Neuronal stem cell (in vitro differentiated cells): ENCODE measurements around the gene KIRREL1.
"Not testable (repeated sequence)": the region's sequence is repeated elsewhere in the genome, so short reads cannot be mapped to it uniquely, and the experiment has no call there.

Experiments
- DNase-seq: peaks from one replicate; pipeline ENCODE4 v3.0.0-alpha.2; 2013; ENCODE audit warnings: low spot score
- H2AFZ ChIP-seq: one replicate; pipeline ENCODE4 v1.6.1; 2013; ENCODE audit warnings: mild to moderate bottlenecking, low read length, inconsistent platforms
- H2AK5ac ChIP-seq: 2 replicates; pipeline ENCODE4 v1.6.1; 2013; ENCODE audit warnings: low read depth, mild to moderate bottlenecking, inconsistent platforms, low read length, moderate library complexity, mixed read lengths
- H2BK120ac ChIP-seq: 2 replicates; pipeline ENCODE4 v1.6.1; 2013; ENCODE audit warnings: low read depth, mild to moderate bottlenecking, inconsistent platforms, low read length, moderate library complexity, mixed read lengths
- H2BK12ac ChIP-seq: one replicate; pipeline ENCODE4 v1.6.1; 2013; ENCODE audit warnings: low read length, inconsistent platforms
- H2BK15ac ChIP-seq: 2 replicates; pipeline ENCODE4 v1.6.1; 2013; ENCODE audit warnings: mild to moderate bottlenecking, low read length, inconsistent platforms, mixed read lengths
- H2BK5ac ChIP-seq: one replicate; pipeline ENCODE4 v1.6.1; 2013; ENCODE audit warnings: inconsistent platforms, mild to moderate bottlenecking, low read length, moderate library complexity
- H3K14ac ChIP-seq: one replicate; pipeline ENCODE4 v1.6.1; 2013; ENCODE audit warnings: low read length, inconsistent platforms
- H3K18ac ChIP-seq: 2 replicates; pipeline ENCODE4 v1.6.1; 2013; ENCODE audit warnings: low read length, inconsistent platforms
- H3K23ac ChIP-seq: 2 replicates; pipeline ENCODE4 v1.6.1; 2013; ENCODE audit warnings: low read depth, mild to moderate bottlenecking, mixed read lengths, low read length, inconsistent platforms; ENCODE audit not compliant: poor library complexity
- H3K27ac ChIP-seq: replicated peaks from 3 replicates; pipeline ENCODE4 v1.5.1; 2013; ENCODE audit warnings: low read length, inconsistent platforms
- H3K27me3 ChIP-seq, 3 experiments: 2 replicates each; pipeline ENCODE4 v1.6.1; 2013; ENCODE audit warnings: low read length in 3 of 3, mild to moderate bottlenecking in 2 of 3, inconsistent platforms in 1 of 3, low read depth in 1 of 3, mixed read lengths in 1 of 3, moderate library complexity in 1 of 3; ENCODE audit not compliant: control insufficient read depth in 3 of 3, insufficient read depth in 3 of 3
- H3K36me3 ChIP-seq, 2 donors: replicated peaks in 1 of 2; 2 replicates each; pipeline ENCODE4 v1.6.1; 2013; ENCODE audit warnings: low read length in 2 of 2; ENCODE audit not compliant: control insufficient read depth in 2 of 2, insufficient read depth in 2 of 2
- H3K4ac ChIP-seq: 2 replicates; pipeline ENCODE4 v1.6.1; 2013; ENCODE audit warnings: inconsistent platforms, mild to moderate bottlenecking, low read length, moderate library complexity
- H3K4me1 ChIP-seq, 2 donors: 1 replicate in 1 of 2; 2 replicates in 1 of 2; pipeline ENCODE4 v1.6.1; 2013; ENCODE audit warnings: low read length in 2 of 2, low read depth in 1 of 2; ENCODE audit not compliant: control insufficient read depth in 2 of 2, insufficient read depth in 1 of 2
- H3K4me2 ChIP-seq: one replicate; pipeline ENCODE4 v1.6.1; 2013; ENCODE audit warnings: mild to moderate bottlenecking, low read length, inconsistent platforms; ENCODE audit not compliant: insufficient read depth, poor library complexity, severe bottlenecking
- H3K4me3 ChIP-seq, 2 donors: 2 replicates each; pipeline ENCODE4 v1.5.1; 2013; ENCODE audit warnings: low read length in 2 of 2, mild to moderate bottlenecking in 2 of 2, inconsistent platforms in 1 of 2, moderate library complexity in 1 of 2
- H3K79me1 ChIP-seq: one replicate; pipeline ENCODE4 v1.6.1; 2013; ENCODE audit warnings: low read depth, mild to moderate bottlenecking, inconsistent platforms, low read length, moderate library complexity
- H3K9ac ChIP-seq: one replicate; pipeline ENCODE4 v1.6.1; 2013; ENCODE audit warnings: mild to moderate bottlenecking, low read depth, low read length, inconsistent platforms; ENCODE audit not compliant: poor library complexity
- H3K9me3 ChIP-seq, 2 donors: replicated peaks in 1 of 2; 2 replicates each; pipeline versions ENCODE3 to v1.6.1; 2013; ENCODE audit warnings: low read length in 2 of 2, mild to moderate bottlenecking in 2 of 2, inconsistent platforms in 1 of 2, low read depth in 1 of 2, mixed read lengths in 1 of 2, moderate library complexity in 1 of 2; ENCODE audit not compliant: control insufficient read depth in 2 of 2, insufficient read depth in 1 of 2
- H4K8ac ChIP-seq: one replicate; pipeline ENCODE4 v1.6.1; 2013; ENCODE audit warnings: low read depth, mild to moderate bottlenecking, inconsistent platforms, low read length, moderate library complexity
- H4K91ac ChIP-seq: one replicate; pipeline ENCODE4 v1.6.1; 2013; ENCODE audit warnings: low read length, low read depth, mild to moderate bottlenecking, inconsistent platforms; ENCODE audit not compliant: poor library complexity
- WGBS, 2 donors: extraction: QIAGEN DNeasy Blood & Tissue Kit; methylation state at CpG; one replicate each; pipeline ENCODE4 v1.1.7; 2013; ENCODE audit warnings: missing lambda C conversion rate in 2 of 2, mixed read lengths in 1 of 2; ENCODE audit not compliant: insufficient read length in 2 of 2, insufficient replicate concordance in 1 of 2; ENCODE audit errors: extremely low coverage in 2 of 2; 5-methylcytosine and 5-hydroxymethylcytosine counted together

Gene KIRREL1

GRCh38 chr1:158124999-158125398 lies 131.6 kb downstream of the KIRREL1 start:
- peaks cover 0 to 4% of the 10 kb centered on the region in 2 donors for H3K4me1 ChIP-seq
- peaks cover 0 to under 1% of the 10 kb centered on the region in 2 donors for H3K9me3 ChIP-seq
- no CpG with 5 or more reads among the region's 4 CpGs for WGBS, 2 donors
- no peak overlapping the region for H4K91ac ChIP-seq
- H2BK120ac ChIP-seq: no peak overlapping the region
- no peak overlapping the region for H3K14ac ChIP-seq
- H4K8ac ChIP-seq: no peak overlapping the region
- no peak overlapping the region for H2BK5ac ChIP-seq
- no peak overlapping the region for H2BK12ac ChIP-seq
- no peak overlapping the region for H3K27ac ChIP-seq
- H3K9ac ChIP-seq: no peak overlapping the region
- peak; percentile 95 for DNase-seq
- no peak overlapping the region for H3K18ac ChIP-seq
- no peak overlapping the region for H3K4ac ChIP-seq
- no peak overlapping the region for H3K23ac ChIP-seq
- no peak overlapping the region for H2AK5ac ChIP-seq
- no peak overlapping the region for H3K4me2 ChIP-seq
- no peak overlapping the region for H3K4me3 ChIP-seq
- peaks cover 0 to 2% of the 10 kb centered on the region in 2 donors for H3K36me3 ChIP-seq
- H3K79me1 ChIP-seq: no peaks in the 10 kb centered on the region
- peaks cover 0 to 20% (median 0%) of the 10 kb centered on the region in 3 experiments for H3K27me3 ChIP-seq
- H2AFZ ChIP-seq: no peak overlapping the region
- H2BK15ac ChIP-seq: no peak overlapping the region

GRCh38 chr1:158126425-158126824 lies 133.0 kb downstream of the KIRREL1 start:
- Histone ChIP-seq H2BK15ac (no peak overlapping the region), H2BK120ac (no peak overlapping the region), H3K14ac (no peak overlapping the region), H3K9ac (peak overlapping the region; percentile 47), H2BK12ac (no peak overlapping the region), H2BK5ac (no peak overlapping the region), H3K79me1 (no peaks in the 10 kb centered on the region), H3K18ac (no peak overlapping the region), H3K4me3 (no peak overlapping the region), H3K4me2 (no peak overlapping the region), H3K27me3 (peaks cover 0 to 9% (median 0%) of the 10 kb centered on the region in 3 experiments), H3K9me3 (no peaks in the 10 kb centered on the region), H2AFZ (no peak overlapping the region), H3K27ac (no peak overlapping the region), H3K4me1 (no peaks in the 10 kb centered on the region), H2AK5ac (peak overlapping the region; percentile 3), H3K4ac (no peak overlapping the region), H4K8ac (no peak overlapping the region), H4K91ac (no peak overlapping the region), H3K36me3 (peaks cover 0 to 2% of the 10 kb centered on the region in 2 donors), H3K23ac (no peak overlapping the region)
- no peak for DNase-seq
- no CpG with 5 or more reads among the region's 2 CpGs for WGBS, 2 donors

- not testable (repeated sequence) for H4K8ac ChIP-seq, H3K9me3 ChIP-seq, H3K4ac ChIP-seq, H3K27me3 ChIP-seq, H3K18ac ChIP-seq, H2BK120ac ChIP-seq, H2AK5ac ChIP-seq, H3K27ac ChIP-seq, H3K9ac ChIP-seq, H2BK15ac ChIP-seq, H3K4me3 ChIP-seq, H4K91ac ChIP-seq, H2AFZ ChIP-seq, H2BK12ac ChIP-seq, DNase-seq, H3K14ac ChIP-seq, H3K79me1 ChIP-seq, H2BK5ac ChIP-seq, H3K36me3 ChIP-seq, H3K4me1 ChIP-seq, H3K4me2 ChIP-seq, H3K23ac ChIP-seq
- WGBS, 2 donors: no CpG with 5 or more reads among the region's 8 CpGs
These were observed 135.1 kb downstream of the KIRREL1 start for GRCh38 chr1:158128531-158128930.

- no CpG with 5 or more reads among the region's 3 CpGs for WGBS, 2 donors
- H3K27me3 ChIP-seq: peaks cover 0 to 3% (median 0%) of the 10 kb centered on the region in 3 experiments
These were observed 137.8 kb downstream of the KIRREL1 start for GRCh38 chr1:158131217-158131616.

More at GRCh38 chr1:158131217-158131616, 137.8 kb downstream of the KIRREL1 start:
- Histone ChIP-seq H2AFZ (no peak overlapping the region), H2BK15ac (no peak overlapping the region), H2BK12ac (no peak overlapping the region), H3K14ac (no peak overlapping the region), H3K4me3 (no peak overlapping the region), H4K8ac (no peak overlapping the region), H3K4me2 (no peak overlapping the region), H3K18ac (no peak overlapping the region), H3K27ac (no peak overlapping the region), H2BK5ac (no peak overlapping the region), H3K36me3 (peaks cover 0 to 2% of the 10 kb centered on the region in 2 donors), H3K23ac (no peak overlapping the region), H2BK120ac (no peak overlapping the region), H3K9me3 (no peaks in the 10 kb centered on the region), H3K4me1 (no peaks in the 10 kb centered on the region), H2AK5ac (no peak overlapping the region), H4K91ac (no peak overlapping the region), H3K79me1 (no peaks in the 10 kb centered on the region), H3K9ac (no peak overlapping the region), H3K4ac (no peak overlapping the region)
- no peak for DNase-seq
